ENCODE data around the gene SESN3.

Gene SESN3

GRCh38 chr11:95255251-95256145 lies 24.5 kb upstream of the SESN3 start:
- no peak overlapping the region for H2AFZ ChIP-seq (ENCODE audit: low read depth)
- no peaks in the 10 kb centered on the region for H3K79me2 ChIP-seq (ENCODE audit: insufficient read depth, low read depth)
- H3K36me3 ChIP-seq (ENCODE audit: insufficient read depth), result no peaks in the 10 kb centered on the region
- H3K4me2 ChIP-seq, result no peak overlapping the region
- no peak overlapping the region for H3K27ac ChIP-seq
- H3K4me1 ChIP-seq (ENCODE audit: low read depth, poor library complexity, severe bottlenecking), result no peaks in the 10 kb centered on the region
- no peaks in the 10 kb centered on the region for H4K20me1 ChIP-seq (ENCODE audit: insufficient read depth)
- no peak for TF ChIP-seq CTCF (conservative IDR thresholded peaks at IDR 0.05; ENCODE audit: low read depth, low read length)
- H3K27me3 ChIP-seq (ENCODE audit: insufficient read depth, low read depth), result no peaks in the 10 kb centered on the region
- no peak overlapping the region for H3K9ac ChIP-seq
- H3K4me3 ChIP-seq (IDR thresholded peaks at IDR 0.05; ENCODE audit: insufficient read depth, low read depth, low read length), result no peak overlapping the region

- Histone ChIP-seq H3K36me3 (ENCODE audit: insufficient read depth) (no peaks in the 10 kb centered on the region), H4K20me1 (ENCODE audit: insufficient read depth) (no peaks in the 10 kb centered on the region), H3K27me3 (ENCODE audit: insufficient read depth, low read depth) (no peaks in the 10 kb centered on the region), H3K79me2 (ENCODE audit: insufficient read depth, low read depth) (no peaks in the 10 kb centered on the region), H3K4me1 (ENCODE audit: low read depth, poor library complexity, severe bottlenecking) (no peaks in the 10 kb centered on the region), H3K4me3 (IDR thresholded peaks at IDR 0.05; ENCODE audit: insufficient read depth, low read depth, low read length) (no peak overlapping the region), H2AFZ (ENCODE audit: low read depth) (no peak overlapping the region), H3K4me2 (no peak overlapping the region), H3K9ac (no peak overlapping the region), H3K27ac (no peak overlapping the region)
- no peak for TF ChIP-seq CTCF (conservative IDR thresholded peaks at IDR 0.05; ENCODE audit: low read depth, low read length)
These were observed 23.7 kb upstream of the SESN3 start for GRCh38 chr11:95254716-95255115.

- Histone ChIP-seq H3K9ac (no peak overlapping the region), H3K4me2 (no peak overlapping the region), H3K27ac (no peak overlapping the region), H2AFZ (ENCODE audit: low read depth) (no peak overlapping the region), H3K36me3 (ENCODE audit: insufficient read depth) (no peaks in the 10 kb centered on the region), H3K4me3 (IDR thresholded peaks at IDR 0.05; ENCODE audit: insufficient read depth, low read depth, low read length) (no peak overlapping the region), H3K79me2 (ENCODE audit: insufficient read depth, low read depth) (no peaks in the 10 kb centered on the region), H3K27me3 (ENCODE audit: insufficient read depth, low read depth) (no peaks in the 10 kb centered on the region), H4K20me1 (ENCODE audit: insufficient read depth) (no peaks in the 10 kb centered on the region), H3K4me1 (ENCODE audit: low read depth, poor library complexity, severe bottlenecking) (no peaks in the 10 kb centered on the region)
- no peak for TF ChIP-seq CTCF (conservative IDR thresholded peaks at IDR 0.05; ENCODE audit: low read depth, low read length)
These were observed 23.2 kb upstream of the SESN3 start for GRCh38 chr11:95254131-95254704.

GRCh38 chr11:95253141-95253540 lies 22.1 kb upstream of the SESN3 start:
- Histone ChIP-seq H4K20me1 (ENCODE audit: insufficient read depth) (no peaks in the 10 kb centered on the region), H3K27me3 (ENCODE audit: insufficient read depth, low read depth) (no peaks in the 10 kb centered on the region), H3K4me1 (ENCODE audit: low read depth, poor library complexity, severe bottlenecking) (no peaks in the 10 kb centered on the region), H3K9ac (no peak overlapping the region), H3K4me3 (IDR thresholded peaks at IDR 0.05; ENCODE audit: insufficient read depth, low read depth, low read length) (no peak overlapping the region), H2AFZ (ENCODE audit: low read depth) (no peak overlapping the region), H3K4me2 (no peak overlapping the region), H3K27ac (no peak overlapping the region), H3K79me2 (ENCODE audit: insufficient read depth, low read depth) (no peaks in the 10 kb centered on the region), H3K36me3 (ENCODE audit: insufficient read depth) (no peaks in the 10 kb centered on the region)
- no peak for TF ChIP-seq CTCF (conservative IDR thresholded peaks at IDR 0.05; ENCODE audit: low read depth, low read length)

Data from KMS-11 (cell line).